ENCODE data around the gene CISTR. TPM values are rescaled to one million over a fixed set of nuclear protein-coding genes. Genes with fewer than 3 reads are reported as not detected.

The CISTR gene
- total RNA-seq, 1 donor from 2014 or later: 1.4 TPM

- peak overlapping the region; percentile 71 for H3K4me3 Mint-ChIP-seq (ENCODE audit: unreplicated experiment)
- no peak overlapping the region for H3K27ac Mint-ChIP-seq (ENCODE audit: unreplicated experiment)
- no peaks in the 10 kb centered on the region for H3K9me3 Mint-ChIP-seq (ENCODE audit: unreplicated experiment)
- TF ChIP-seq CTCF (IDR thresholded peaks at IDR 0.05; ENCODE audit: unreplicated experiment): no peak
- DNase-seq (ENCODE audit: low spot score): no peak
- peaks cover 12% of the 10 kb centered on the region for H3K36me3 Mint-ChIP-seq (ENCODE audit: low read depth, unreplicated experiment)
- peaks cover 18% of the 10 kb centered on the region for H3K27me3 Mint-ChIP-seq (ENCODE audit: unreplicated experiment)
- H3K4me1 Mint-ChIP-seq (ENCODE audit: unreplicated experiment): peaks cover 37% of the 10 kb centered on the region
Measured at GRCh38 chr12:53737951-53738405, 13.8 kb downstream of the CISTR start.

GRCh38 chr12:53737093-53737808 lies 14.5 kb downstream of the CISTR start:
- H3K9me3 Mint-ChIP-seq (ENCODE audit: unreplicated experiment): no peaks in the 10 kb centered on the region
- H3K27me3 Mint-ChIP-seq (ENCODE audit: unreplicated experiment): peaks cover 17% of the 10 kb centered on the region
- TF ChIP-seq CTCF (IDR thresholded peaks at IDR 0.05; ENCODE audit: unreplicated experiment): no peak
- no peak overlapping the region for H3K27ac Mint-ChIP-seq (ENCODE audit: unreplicated experiment)
- H3K4me3 Mint-ChIP-seq (ENCODE audit: unreplicated experiment): no peak overlapping the region
- DNase-seq (ENCODE audit: low spot score): no peak
- H3K4me1 Mint-ChIP-seq (ENCODE audit: unreplicated experiment): peaks cover 31% of the 10 kb centered on the region
- H3K36me3 Mint-ChIP-seq (ENCODE audit: low read depth, unreplicated experiment): peaks cover 8% of the 10 kb centered on the region

- Mint-ChIP-seq H3K4me3 (ENCODE audit: unreplicated experiment) (peak overlapping the region; percentile 52), H3K36me3 (ENCODE audit: low read depth, unreplicated experiment) (peaks cover 8% of the 10 kb centered on the region), H3K27ac (ENCODE audit: unreplicated experiment) (peak overlapping the region; percentile 34), H3K27me3 (ENCODE audit: unreplicated experiment) (peaks cover 14% of the 10 kb centered on the region), H3K9me3 (ENCODE audit: unreplicated experiment) (no peaks in the 10 kb centered on the region), H3K4me1 (ENCODE audit: unreplicated experiment) (peaks cover 29% of the 10 kb centered on the region)
- TF ChIP-seq CTCF (IDR thresholded peaks at IDR 0.05; ENCODE audit: unreplicated experiment): no peak
- DNase-seq (ENCODE audit: low spot score): no peak
Measured at GRCh38 chr12:53736592-53736991, 15.2 kb downstream of the CISTR start.

GRCh38 chr12:53735556-53735955 lies 16.2 kb downstream of the CISTR start:
- Mint-ChIP-seq H3K4me1 (ENCODE audit: unreplicated experiment) (peaks cover 29% of the 10 kb centered on the region), H3K27ac (ENCODE audit: unreplicated experiment) (peak overlapping the region; percentile 49), H3K36me3 (ENCODE audit: low read depth, unreplicated experiment) (peaks cover 8% of the 10 kb centered on the region), H3K27me3 (ENCODE audit: unreplicated experiment) (peaks cover 14% of the 10 kb centered on the region), H3K9me3 (ENCODE audit: unreplicated experiment) (no peaks in the 10 kb centered on the region), H3K4me3 (ENCODE audit: unreplicated experiment) (no peak overlapping the region)
- no peak for DNase-seq (ENCODE audit: low spot score)
- no peak for TF ChIP-seq CTCF (IDR thresholded peaks at IDR 0.05; ENCODE audit: unreplicated experiment)

- TF ChIP-seq CTCF (IDR thresholded peaks at IDR 0.05; ENCODE audit: unreplicated experiment): no peak
- Mint-ChIP-seq H3K27me3 (ENCODE audit: unreplicated experiment) (peaks cover 14% of the 10 kb centered on the region), H3K4me1 (ENCODE audit: unreplicated experiment) (peaks cover 27% of the 10 kb centered on the region), H3K9me3 (ENCODE audit: unreplicated experiment) (no peaks in the 10 kb centered on the region), H3K4me3 (ENCODE audit: unreplicated experiment) (no peak overlapping the region), H3K36me3 (ENCODE audit: low read depth, unreplicated experiment) (peaks cover 8% of the 10 kb centered on the region), H3K27ac (ENCODE audit: unreplicated experiment) (no peak overlapping the region)
- DNase-seq (ENCODE audit: low spot score): no peak
Measured at GRCh38 chr12:53734425-53734824, 17.4 kb downstream of the CISTR start.

Data from endothelial cell (in vitro differentiated cells).